ENCODE results near the gene PDGFC.

The PDGFC gene

DNA sequence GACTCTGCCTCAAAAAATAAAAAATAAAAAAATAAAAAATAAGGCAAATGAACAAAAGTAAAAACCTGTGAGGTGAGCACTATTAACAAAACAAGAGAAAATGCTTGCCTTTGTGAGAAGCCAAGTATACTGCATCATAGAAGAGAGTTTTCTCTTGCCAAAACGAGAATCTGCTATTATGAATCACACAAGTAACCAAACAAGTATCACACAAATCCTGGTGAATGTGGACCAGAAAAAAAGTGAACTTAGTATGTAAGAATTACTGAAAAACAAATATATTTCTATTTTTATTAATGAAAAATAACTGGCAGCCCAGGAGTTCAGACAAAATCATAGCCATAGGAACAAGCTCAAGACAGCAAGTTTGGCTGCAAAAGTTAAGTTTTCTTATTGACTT lies 193.5 kb downstream of the PDGFC start:
- no peak for DNase-seq

DNA sequence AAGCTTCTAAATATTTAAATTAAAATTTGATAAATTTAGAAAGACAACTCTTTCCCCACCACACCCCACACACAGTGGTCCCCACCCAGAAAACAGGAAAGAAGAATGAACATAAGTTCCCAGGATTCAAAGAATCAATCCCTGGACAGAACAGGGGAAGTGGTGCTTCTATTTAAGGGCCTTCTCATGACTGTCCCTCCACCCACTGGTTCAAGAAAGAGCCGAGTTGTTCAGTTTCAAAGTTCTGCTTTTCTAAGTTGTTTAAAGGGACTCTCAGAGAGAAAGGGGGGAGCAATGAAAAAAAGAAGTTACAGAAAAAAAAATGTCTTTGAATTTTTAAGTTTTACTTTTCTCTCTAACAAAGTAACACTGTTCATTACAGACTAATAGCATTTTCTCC lies 195.8 kb downstream of the PDGFC start:
- DNase-seq = no peak

DNA sequence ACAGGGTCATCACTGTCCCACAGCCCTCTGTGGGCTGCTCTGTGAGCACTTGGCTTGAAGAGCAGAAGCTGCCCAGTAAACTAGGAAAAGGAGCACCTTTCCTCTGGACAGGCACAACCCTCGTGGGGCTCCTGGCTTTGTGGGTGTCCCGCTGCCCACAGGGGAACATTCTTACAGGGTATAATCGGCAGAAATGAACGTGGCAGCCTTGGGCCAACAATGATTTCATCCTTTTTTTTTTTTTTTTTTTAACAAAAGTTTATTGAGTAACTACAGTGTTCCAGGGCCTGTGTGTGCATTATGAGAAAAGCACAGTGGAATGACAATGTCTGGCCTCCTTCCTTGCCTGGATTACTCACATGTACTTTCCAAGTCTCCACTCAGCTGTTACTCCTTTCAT lies 197.2 kb downstream of the PDGFC start:
- no peak for DNase-seq

DNA sequence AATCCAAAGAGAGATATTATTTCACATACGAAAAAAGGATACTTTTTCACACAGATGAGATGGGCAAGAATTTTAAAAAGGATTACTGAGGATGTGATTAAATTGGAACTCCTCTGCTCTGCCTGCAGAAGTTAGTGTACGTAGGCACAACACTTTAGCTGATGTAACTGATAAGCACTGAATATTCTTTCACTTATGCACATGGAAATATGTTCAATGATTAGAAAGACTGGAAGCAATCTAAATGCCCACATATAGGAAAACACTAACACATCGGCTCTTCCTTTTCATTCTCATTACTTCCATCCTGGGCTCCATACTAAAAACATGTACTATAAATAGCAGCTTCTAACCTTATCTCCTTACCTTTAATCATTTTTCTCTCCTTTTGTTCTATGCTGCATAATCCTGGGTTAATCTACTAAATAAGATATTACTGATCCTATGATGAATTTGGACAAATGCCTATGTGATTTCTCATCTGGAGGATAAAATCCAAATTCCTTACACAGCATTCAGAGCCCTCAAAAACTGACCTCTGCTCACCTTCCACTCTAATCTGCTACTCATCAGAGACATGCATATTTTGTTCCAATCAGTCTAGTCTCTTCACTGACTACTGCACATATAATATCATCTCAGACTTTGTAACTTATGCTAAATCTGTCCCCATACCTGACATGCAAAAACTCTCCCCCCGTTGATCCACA lies 197.8 kb downstream of the PDGFC start:
- no peak for DNase-seq

DNA sequence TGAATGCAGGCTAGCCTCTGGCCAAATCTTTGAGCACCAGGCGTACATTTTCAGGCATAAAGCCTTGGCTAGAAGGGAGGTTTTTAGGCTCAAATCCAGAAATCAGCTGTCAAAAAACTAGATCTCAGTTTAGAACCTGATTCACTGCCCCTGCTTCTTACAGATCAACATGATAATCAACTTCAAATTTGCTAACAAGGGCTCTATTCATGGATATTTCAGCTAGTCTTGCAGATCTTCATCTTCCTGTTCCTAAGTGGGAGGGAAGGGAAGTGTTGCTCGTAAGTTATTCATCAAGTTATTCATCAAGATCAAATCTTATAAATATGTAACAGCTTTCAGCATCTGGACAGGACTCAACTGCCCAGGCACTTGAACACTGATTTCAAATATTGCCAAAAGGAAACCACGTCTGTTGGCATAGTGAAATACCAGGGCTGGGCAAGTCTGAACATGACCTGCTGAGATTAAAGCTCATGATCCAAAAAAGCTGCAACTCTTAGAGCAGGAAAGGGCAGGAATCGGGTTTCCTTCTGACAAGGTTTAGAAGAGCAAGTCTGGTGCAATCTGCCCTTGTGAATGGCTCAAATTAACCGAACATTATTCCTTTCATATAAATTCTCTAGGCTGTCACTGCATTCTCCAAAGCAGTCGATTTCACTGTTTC lies 200.3 kb downstream of the PDGFC start:
- DNase-seq = no peak

DNA sequence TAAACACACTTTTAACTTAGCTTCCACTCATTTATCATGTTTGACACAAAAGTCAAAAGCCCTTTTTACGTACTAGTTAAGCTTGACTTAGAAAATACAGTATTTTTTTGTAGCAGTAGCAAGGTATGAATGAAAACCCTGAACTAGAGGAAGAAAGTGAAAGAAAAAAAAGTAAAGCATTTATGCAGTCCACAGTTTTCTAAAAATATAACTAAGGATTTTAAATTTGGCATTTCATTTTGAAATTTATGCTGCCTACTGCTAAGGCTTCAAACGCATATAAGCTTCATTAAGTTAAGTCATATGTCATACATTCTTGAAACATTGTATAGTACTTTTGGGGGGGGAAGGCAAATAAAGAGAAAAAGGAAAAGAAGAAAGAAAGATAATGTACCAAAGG lies 201.5 kb downstream of the PDGFC start:
- no peak for DNase-seq

DNA sequence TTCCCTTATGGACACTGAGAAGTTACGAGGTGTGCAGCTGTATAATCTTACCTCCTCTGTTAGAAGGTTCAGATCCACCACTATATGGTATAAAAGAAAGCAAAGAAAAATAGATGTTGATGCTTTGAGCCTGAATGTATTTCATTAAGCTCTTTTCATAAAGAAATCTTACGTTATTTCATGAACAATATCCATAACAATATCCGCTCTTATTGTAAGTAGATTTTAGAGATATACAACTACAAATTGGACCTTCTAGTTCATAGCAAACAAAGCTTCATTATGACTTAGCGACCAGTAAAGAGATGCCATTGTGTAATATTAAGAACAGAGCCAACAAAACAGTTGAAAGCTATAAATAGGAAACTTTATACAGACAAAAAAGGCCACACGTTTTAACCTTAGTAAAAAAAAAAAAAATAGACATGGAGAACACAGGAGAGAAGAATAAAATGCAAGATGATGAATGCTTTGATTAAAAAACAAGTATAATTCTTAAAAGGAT lies 203.6 kb downstream of the PDGFC start:
- DNase-seq = no peak

DNA sequence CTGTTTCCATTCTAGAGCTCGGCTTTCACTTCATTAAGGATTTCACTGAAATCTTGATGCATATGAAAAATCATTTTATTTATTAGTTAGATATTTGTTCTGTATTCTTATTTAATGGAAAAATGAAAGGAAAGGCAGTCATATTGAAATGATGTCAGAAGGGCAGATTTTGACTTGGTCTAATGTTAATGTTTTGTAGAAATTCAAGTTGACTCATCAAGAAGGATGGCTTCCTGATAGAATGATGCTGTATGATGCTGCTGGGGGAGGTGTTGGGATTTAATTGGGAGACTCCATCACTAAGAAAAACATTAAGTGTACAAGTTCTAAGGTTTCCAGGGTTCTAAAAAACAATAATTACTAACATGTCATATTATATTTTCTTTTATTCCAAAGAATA lies 204.8 kb downstream of the PDGFC start:
- no peak for DNase-seq

DNA sequence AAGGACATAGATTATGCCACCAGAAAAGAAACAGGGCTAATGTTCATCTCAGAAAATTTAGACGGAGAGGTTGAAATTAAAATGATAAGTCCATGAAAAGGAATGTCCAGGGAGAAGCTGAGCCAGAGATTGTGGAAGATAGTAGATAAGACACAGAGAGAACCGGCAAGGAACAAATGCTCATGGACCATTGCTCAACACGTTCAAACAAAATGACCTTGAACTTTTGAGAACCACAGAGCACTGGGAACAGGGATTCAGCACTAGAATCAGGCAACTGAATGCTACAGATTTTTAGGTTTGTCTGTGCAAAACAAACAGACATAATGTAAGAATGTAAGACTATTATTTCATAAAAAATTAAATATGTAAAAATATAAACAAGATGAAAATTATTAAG lies 206.3 kb downstream of the PDGFC start:
- no peak for DNase-seq

DNA sequence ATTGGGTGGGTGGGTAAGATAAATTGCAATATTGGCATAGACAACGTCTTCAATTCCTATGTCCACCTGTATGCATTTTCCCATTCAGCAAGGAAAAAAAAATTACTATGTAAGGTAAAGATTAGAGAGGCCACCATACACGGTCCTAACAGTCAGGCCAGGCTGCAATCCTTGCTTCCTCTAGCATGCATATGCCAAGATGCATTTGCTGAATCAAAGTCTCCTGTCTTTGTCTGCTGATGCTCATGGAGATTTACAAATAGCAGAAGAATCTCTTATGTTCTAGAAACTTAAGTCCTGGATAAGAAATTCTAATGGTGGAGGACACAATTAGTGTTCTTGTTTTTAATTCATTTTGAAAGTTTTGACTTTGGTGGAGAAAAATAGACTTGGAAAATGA lies 206.8 kb downstream of the PDGFC start:
- no peak for DNase-seq

DNA sequence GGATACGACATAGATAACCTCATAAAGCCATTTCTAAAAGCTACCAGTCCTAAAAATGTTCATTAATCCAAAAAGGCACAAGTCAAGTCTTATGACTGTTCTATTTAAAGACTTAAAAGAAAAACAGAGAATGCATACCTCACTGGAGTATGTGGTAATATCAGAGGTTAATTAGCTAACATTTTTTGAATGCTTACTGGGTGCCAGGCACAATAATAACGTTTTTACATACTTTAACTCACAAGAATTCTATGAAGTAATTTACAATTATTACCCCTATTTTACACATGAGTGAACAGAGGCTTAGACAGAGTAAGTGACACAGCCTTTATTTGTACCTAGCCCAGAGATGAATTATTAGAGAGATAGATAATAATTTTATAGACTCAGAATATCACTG lies 207.5 kb downstream of the PDGFC start:
- DNase-seq = no peak

DNA sequence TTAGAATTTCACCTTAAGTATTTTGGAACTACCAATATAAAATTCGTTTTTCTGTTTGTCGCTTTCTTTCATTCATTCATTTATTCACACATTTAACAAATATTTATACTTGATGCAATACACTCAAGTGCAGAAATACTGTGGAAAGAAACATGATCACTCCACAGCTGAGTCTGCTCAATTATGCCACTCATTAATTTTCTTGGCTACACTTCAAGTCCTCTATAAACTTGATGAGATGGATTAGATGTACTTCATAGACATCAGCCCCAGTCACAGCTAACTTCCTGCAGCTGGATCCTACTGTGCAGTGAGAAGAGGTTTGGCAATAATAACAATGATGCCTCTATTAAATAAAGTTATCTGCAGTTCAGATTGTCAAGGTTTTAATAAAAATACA lies 208.1 kb downstream of the PDGFC start:
- no peak for DNase-seq

DNA sequence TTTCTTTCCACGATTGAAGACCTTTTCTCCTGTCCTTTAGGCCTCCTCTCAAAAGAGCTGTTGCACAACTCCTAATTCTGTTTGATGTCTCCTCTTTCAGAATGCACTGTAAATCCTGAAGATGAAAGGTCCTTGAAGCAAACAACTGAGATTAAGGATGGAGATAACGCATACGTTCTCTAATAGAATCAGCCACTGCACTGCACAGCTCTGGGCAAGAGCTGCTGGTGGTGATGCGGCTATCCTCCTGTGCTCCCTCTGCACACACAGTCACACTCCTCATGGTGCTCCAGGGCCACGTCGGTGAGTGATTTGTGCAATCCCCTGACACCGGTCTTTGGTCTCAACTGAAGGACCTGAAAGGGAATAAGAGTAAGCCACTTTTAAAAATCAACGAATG lies 208.7 kb downstream of the PDGFC start:
- DNase-seq = no peak

DNA sequence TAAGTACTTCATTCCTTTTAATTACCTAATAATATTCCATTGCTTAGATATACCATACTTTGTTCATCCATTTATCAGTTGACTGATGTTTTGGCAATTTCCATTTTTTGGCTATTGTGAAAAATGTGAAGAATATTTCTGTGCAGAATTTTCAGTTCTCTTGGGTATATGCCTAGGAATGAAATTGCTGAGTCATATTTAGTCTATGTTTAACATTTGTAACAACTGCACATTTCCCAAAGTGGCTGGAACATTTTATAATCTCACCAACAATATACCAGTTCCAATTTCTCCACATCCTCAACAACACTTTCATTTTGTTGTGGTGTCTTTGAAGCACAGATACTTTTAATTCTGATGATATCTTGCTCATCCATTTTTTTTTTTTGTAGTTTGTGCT lies 215.5 kb downstream of the PDGFC start:
- DNase-seq = no peak

DNA sequence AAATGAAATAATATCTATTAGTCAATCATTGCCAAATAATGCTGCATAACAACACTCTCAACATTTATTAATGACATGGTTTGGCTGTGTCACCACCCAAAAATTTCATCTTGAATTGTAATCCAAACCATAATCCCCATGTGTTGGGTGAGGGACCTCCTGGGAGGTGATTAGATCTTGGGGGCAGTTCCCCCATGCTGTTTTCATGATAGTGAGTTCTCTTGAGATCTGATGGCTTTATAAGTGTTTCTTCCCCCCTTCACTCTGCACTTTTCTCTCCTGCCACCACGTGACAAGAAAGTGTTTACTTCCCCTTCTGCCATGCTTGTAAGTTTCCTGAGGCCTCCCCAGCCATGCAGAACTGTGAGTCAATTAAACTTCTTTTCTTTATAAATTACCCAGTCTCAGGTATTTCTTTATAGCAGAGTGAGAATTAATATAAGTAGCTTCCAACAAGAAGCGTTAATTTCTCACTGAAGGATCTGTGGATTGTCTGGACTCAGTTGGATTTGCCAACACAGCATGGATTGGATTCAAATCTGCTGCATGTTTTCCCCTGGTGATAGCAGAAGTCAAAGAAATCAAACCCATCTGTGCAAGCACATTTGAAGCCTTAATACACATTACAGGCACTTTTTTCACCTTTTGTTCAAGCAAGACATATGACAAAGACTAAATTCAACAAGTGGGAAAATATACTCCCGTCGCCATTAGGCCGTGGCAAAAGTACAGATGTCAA lies 216.6 kb downstream of the PDGFC start:
- no peak for DNase-seq

DNA sequence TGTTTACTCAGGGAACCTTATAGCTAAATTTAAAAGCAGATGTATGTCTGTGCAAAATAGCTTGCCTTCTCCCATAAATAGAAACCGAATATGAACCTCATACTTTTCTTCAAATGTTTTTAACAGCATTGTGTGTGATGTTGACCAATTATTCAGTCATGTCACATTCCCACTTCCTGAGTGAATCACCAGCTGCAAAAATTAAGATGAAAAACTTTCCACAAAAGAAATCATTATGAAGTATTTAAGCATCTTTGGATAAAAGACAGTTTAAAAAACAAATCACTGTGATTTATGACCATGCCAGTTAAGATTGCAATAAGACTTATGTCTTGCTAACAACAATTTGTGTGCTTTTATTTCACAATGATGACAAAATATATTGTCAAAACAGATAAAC lies 220.1 kb downstream of the PDGFC start:
- DNase-seq = no peak

DNA sequence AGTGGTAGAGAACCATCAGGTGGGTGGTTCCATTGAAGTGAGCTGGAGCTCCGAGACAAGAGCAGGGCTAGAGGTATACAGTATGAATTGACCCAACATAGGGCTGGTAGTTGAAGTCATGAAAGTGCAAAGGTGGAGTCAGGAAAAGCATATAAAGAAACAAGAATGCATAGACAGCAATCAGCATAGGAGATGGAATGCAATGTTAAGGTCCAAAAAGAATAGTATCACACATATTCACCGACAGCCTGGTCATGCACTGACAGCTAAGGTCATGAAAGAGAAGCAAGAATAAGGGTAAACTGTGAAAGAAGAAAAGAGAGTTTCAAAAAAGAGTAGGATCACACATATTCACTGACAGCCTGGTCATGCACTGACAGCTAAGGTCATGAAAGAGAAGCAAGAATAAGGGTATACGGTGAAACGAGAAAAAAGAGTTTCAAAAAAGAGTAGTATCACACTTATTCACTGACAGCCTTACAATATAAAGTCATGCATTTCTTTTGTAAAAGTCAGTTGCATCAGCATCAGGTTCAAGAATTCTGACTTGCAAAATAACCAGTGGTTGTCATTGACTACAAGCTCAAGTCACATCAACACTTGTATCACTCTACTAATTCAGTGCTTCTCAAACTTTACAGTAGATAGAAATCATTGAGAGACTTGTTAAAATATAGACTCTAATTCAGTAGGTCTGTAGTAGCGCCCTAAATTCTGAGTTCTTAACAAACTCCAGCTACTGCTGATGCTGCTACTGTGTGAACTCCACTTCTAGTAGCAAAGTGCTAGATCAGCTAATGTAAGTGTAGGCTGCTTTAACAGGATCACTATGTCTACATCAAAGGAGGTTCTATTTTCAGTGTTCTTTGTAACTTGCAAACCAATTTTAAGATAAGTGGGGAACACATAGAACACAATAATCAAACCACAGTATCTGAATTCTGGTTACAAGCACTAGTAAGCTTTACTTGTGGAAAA lies 221.9 kb downstream of the PDGFC start:
- no peak for DNase-seq

DNA sequence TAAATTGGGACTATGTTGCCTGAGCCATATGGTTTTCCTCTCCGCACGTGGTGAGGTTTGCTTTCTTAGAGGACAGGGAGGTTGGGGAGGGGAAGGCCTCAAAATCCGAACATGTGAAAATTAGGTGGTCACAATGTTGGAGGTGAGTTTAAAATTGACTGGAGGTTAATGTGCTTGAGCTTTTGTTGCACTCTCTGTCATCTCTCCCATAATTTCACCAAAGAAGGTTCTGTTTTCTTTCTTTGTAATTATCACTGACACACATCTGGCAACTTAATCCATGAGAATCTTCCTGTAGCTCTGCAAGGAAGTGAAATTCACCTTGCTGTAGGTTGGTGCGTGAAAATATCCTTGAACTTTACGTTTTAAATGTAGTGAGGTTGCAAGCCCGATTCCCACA lies 225.5 kb downstream of the PDGFC start:
- DNase-seq = no peak

DNA sequence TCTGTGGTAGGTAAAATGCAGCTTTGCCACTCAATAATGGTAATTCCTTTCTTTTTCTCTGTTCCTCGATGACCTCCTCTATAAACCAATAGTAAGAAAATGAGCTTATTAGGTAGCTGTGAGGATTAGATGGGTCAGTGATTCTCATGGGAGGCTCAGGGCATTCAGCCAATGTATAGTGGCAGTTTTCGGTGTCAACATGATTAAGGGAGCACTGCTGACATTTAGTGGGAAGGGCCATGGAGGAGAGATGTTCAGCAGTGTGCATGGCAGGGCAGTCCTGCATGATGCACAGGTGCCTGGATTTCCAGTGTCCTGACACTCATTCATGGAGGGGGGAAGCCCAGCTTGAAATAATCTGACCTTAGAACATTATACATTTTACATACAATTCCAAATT lies 232.8 kb downstream of the PDGFC start:
- no peak for DNase-seq

DNA sequence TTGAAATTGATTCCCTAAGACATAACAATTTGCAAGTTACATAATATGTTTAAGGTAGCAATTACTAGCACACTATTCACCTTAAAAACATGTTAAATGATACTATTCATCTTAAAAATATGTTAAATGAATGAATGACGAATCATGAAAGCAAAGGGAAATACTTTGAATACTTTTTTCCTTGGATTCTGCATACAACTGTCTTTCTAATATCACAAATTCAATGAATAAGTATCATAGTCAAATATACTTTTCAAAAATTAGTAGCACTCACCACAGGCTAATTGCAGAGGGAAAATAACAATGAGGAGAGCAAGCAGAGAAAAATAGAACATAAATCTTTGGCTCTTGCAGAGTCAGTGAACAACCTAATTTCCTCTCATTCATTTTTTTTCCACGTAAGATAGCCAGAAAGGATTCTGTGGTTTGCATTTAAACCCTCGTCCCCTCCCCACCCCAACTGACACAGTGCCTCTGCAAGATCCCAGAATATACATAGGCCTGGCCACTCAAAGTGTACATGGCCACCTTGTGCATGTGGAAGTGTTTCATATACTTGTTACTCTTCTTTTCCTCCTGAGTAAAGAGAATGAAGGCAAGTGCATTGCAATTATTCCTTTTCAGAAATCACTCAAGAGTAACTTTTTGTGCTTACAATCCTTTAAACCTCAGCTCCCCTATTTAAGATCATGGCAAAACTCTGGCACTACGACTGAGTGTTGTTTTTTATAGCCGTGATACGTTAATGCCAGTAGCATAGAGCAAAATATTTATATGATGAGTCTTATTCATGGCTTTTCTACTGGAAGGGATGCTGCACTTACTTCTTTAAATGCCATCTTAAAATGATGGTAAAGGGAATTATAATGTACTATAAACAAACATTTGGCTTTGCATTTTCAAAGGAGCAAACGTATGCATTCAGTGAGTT lies 236.4 kb downstream of the PDGFC start:
- no peak for DNase-seq

DNA sequence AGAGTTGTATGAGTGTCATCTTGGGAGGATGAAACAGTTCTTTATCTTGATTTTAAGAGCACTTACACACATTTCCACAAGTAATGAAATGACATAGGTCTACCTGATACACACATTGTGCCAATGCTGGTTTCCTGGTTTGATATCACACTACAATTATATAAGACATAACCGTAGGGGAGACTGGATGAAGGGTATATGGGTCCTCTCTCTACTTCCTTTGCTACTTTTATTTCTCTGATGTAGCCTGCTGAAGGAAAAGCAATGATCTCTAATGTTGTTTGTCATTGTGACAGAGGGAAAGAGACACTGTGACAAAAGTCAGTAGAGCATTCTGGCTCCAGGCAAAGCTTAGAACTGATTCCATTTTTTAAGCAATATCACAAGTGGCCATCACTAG lies 238.0 kb downstream of the PDGFC start:
- no peak for DNase-seq

DNA sequence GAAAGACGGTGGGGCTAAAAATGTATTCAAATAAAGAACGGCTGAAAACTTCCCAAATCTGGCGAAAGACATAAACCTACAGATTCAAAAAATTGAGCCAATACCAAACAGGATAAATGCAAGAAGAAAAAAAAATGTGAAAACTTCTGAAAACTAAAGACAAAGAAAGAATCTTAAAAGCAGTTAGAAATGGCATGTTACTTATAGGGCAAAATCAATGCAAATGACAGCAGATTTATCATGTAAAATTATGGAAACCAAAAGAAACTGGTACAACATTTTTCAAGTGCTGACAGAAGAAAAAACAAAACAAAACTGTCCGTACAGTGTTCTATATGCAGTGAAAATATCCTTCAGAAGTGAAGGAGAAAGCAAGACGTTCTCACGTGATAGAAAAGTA lies 239.0 kb downstream of the PDGFC start:
- DNase-seq = no peak
